Measurements from ENCODE around the gene IDH3A. TPM values are rescaled to one million over a fixed set of nuclear protein-coding genes. Genes with fewer than 3 reads are reported as not detected.
"Not testable (repeated sequence)": the region's sequence is repeated elsewhere in the genome, so short reads cannot be mapped to it uniquely, and the experiment has no call there.

The IDH3A gene
- polyA plus RNA-seq, 4 donors = 85.9 to 97.5 (median 92.8) TPM

GRCh38 chr15:78149805-78150751 is 916 bp downstream of the IDH3A start:
- peaks cover 0 to 2% (median 0%) of the 10 kb centered on the region in 3 donors for H3K36me3 ChIP-seq (ENCODE audit: control insufficient read depth in 3 of 3, insufficient read depth in 2 of 3, low read depth in 1 of 3, low read length in 3 of 3)
- FAIRE-seq = no peak
- WGBS, 3 donors = 4 to 12% (median 5%) methylated on average over 18 to 20 of the region's 20 CpGs
- DNase-seq = peak; percentile 54 to 64
- peaks cover 0 to 20% (median 6%) of the 10 kb centered on the region in 3 donors for H3K4me1 ChIP-seq (ENCODE audit: control insufficient read depth in 3 of 3, insufficient read depth in 2 of 3, low read depth in 1 of 3, low read length in 2 of 3)
- no peaks in the 10 kb centered on the region for H3K27me3 ChIP-seq (ENCODE audit: control insufficient read depth in 3 of 3, insufficient read depth in 3 of 3, low read length in 3 of 3)
- peak overlapping the region; percentile 61 to 98 (median 78) for H3K4me3 ChIP-seq (ENCODE audit: low read depth in 1 of 3, low read length in 3 of 3)
- H3K9me3 ChIP-seq (ENCODE audit: control insufficient read depth in 2 of 2, insufficient read depth in 1 of 2, low read depth in 1 of 2, low read length in 1 of 2) = no peaks in the 10 kb centered on the region
- H3K27ac ChIP-seq (ENCODE audit: low read depth in 1 of 3, low read length in 2 of 3) = peak overlapping the region; percentile 63 to 92 (median 84)

- H3K36me3 ChIP-seq (ENCODE audit: control insufficient read depth in 3 of 3, insufficient read depth in 2 of 3, low read depth in 1 of 3, low read length in 3 of 3); H3K27ac ChIP-seq (ENCODE audit: low read depth in 1 of 3, low read length in 2 of 3); DNase-seq; FAIRE-seq; H3K9me3 ChIP-seq (ENCODE audit: control insufficient read depth in 2 of 2, insufficient read depth in 1 of 2, low read depth in 1 of 2, low read length in 1 of 2); H3K27me3 ChIP-seq (ENCODE audit: control insufficient read depth in 3 of 3, insufficient read depth in 3 of 3, low read length in 3 of 3): not testable (repeated sequence)
- 92 to 95% (median 93%) methylated on average over 8 of the region's 8 CpGs for WGBS, 3 donors
- H3K4me3 ChIP-seq (ENCODE audit: low read depth in 1 of 3, low read length in 3 of 3) = peak overlapping the region in 1 of 3 donors; percentile 98
- peaks cover 3 to 19% (median 6%) of the 10 kb centered on the region in 3 donors for H3K4me1 ChIP-seq (ENCODE audit: control insufficient read depth in 3 of 3, insufficient read depth in 2 of 3, low read depth in 1 of 3, low read length in 2 of 3)
Measured at GRCh38 chr15:78151075-78151474, 1.9 kb downstream of the IDH3A start.

- Histone ChIP-seq H3K27me3 (ENCODE audit: control insufficient read depth in 3 of 3, insufficient read depth in 3 of 3, low read length in 3 of 3) (no peaks in the 10 kb centered on the region), H3K9me3 (ENCODE audit: control insufficient read depth in 2 of 2, insufficient read depth in 1 of 2, low read depth in 1 of 2, low read length in 1 of 2) (no peaks in the 10 kb centered on the region), H3K36me3 (ENCODE audit: control insufficient read depth in 3 of 3, insufficient read depth in 2 of 3, low read depth in 1 of 3, low read length in 3 of 3) (peaks cover 2 to 19% (median 6%) of the 10 kb centered on the region in 3 donors), H3K4me3 (ENCODE audit: low read depth in 1 of 3, low read length in 3 of 3) (no peak overlapping the region), H3K27ac (ENCODE audit: low read depth in 1 of 3, low read length in 2 of 3) (no peak overlapping the region), H3K4me1 (ENCODE audit: control insufficient read depth in 3 of 3, insufficient read depth in 2 of 3, low read depth in 1 of 3, low read length in 2 of 3) (peaks cover 0 to 3% (median 3%) of the 10 kb centered on the region in 3 donors)
- WGBS, 3 donors = 79 to 92% (median 91%) methylated on average over 3 of the region's 3 CpGs
- DNase-seq (no peak), FAIRE-seq (no peak)
Measured at GRCh38 chr15:78154955-78155354, 5.8 kb downstream of the IDH3A start.

GRCh38 chr15:78155355-78155939 is 6.3 kb downstream of the IDH3A start:
- Histone ChIP-seq H3K4me1 (ENCODE audit: control insufficient read depth in 3 of 3, insufficient read depth in 2 of 3, low read depth in 1 of 3, low read length in 2 of 3) (peaks cover 0 to 3% (median 3%) of the 10 kb centered on the region in 3 donors), H3K9me3 (ENCODE audit: control insufficient read depth in 2 of 2, insufficient read depth in 1 of 2, low read depth in 1 of 2, low read length in 1 of 2) (no peaks in the 10 kb centered on the region), H3K27ac (ENCODE audit: low read depth in 1 of 3, low read length in 2 of 3) (no peak overlapping the region), H3K36me3 (ENCODE audit: control insufficient read depth in 3 of 3, insufficient read depth in 2 of 3, low read depth in 1 of 3, low read length in 3 of 3) (peaks cover 2 to 22% (median 7%) of the 10 kb centered on the region in 3 donors), H3K27me3 (ENCODE audit: control insufficient read depth in 3 of 3, insufficient read depth in 3 of 3, low read length in 3 of 3) (no peaks in the 10 kb centered on the region), H3K4me3 (ENCODE audit: low read depth in 1 of 3, low read length in 3 of 3) (no peak overlapping the region)
- no peak for DNase-seq
- no peak for FAIRE-seq
- 89 to 97% (median 94%) methylated on average over 4 of the region's 4 CpGs for WGBS, 3 donors

GRCh38 chr15:78156653-78157052 is 7.5 kb downstream of the IDH3A start:
- H3K27ac ChIP-seq (ENCODE audit: low read depth in 1 of 3, low read length in 2 of 3) = no peak overlapping the region
- no peaks in the 10 kb centered on the region for H3K27me3 ChIP-seq (ENCODE audit: control insufficient read depth in 3 of 3, insufficient read depth in 3 of 3, low read length in 3 of 3)
- peaks cover 0 to 3% (median 0%) of the 10 kb centered on the region in 3 donors for H3K4me1 ChIP-seq (ENCODE audit: control insufficient read depth in 3 of 3, insufficient read depth in 2 of 3, low read depth in 1 of 3, low read length in 2 of 3)
- H3K9me3 ChIP-seq (ENCODE audit: control insufficient read depth in 2 of 2, insufficient read depth in 1 of 2, low read depth in 1 of 2, low read length in 1 of 2) = no peaks in the 10 kb centered on the region
- H3K4me3 ChIP-seq (ENCODE audit: low read depth in 1 of 3, low read length in 3 of 3) = no peak overlapping the region
- 66 to 77% (median 77%) methylated on average over 1 of the region's 1 CpG for WGBS, 3 donors
- no peak for DNase-seq
- FAIRE-seq = no peak
- peaks cover 7 to 28% (median 15%) of the 10 kb centered on the region in 3 donors for H3K36me3 ChIP-seq (ENCODE audit: control insufficient read depth in 3 of 3, insufficient read depth in 2 of 3, low read depth in 1 of 3, low read length in 3 of 3)

- 35 to 50% (median 46%) methylated on average over 2 of the region's 2 CpGs for WGBS, 3 donors
- Histone ChIP-seq H3K27ac (ENCODE audit: low read depth in 1 of 3, low read length in 2 of 3) (no peak overlapping the region), H3K9me3 (ENCODE audit: control insufficient read depth in 2 of 2, insufficient read depth in 1 of 2, low read depth in 1 of 2, low read length in 1 of 2) (no peaks in the 10 kb centered on the region), H3K4me3 (ENCODE audit: low read depth in 1 of 3, low read length in 3 of 3) (no peak overlapping the region), H3K4me1 (ENCODE audit: control insufficient read depth in 3 of 3, insufficient read depth in 2 of 3, low read depth in 1 of 3, low read length in 2 of 3) (peaks cover 0 to 3% (median 0%) of the 10 kb centered on the region in 3 donors), H3K27me3 (ENCODE audit: control insufficient read depth in 3 of 3, insufficient read depth in 3 of 3, low read length in 3 of 3) (no peaks in the 10 kb centered on the region), H3K36me3 (ENCODE audit: control insufficient read depth in 3 of 3, insufficient read depth in 2 of 3, low read depth in 1 of 3, low read length in 3 of 3) (peaks cover 10 to 34% (median 18%) of the 10 kb centered on the region in 3 donors)
- DNase-seq = no peak
- FAIRE-seq = no peak
Measured at GRCh38 chr15:78157203-78157602, 8.0 kb downstream of the IDH3A start.

- H3K9me3 ChIP-seq (ENCODE audit: control insufficient read depth in 2 of 2, insufficient read depth in 1 of 2, low read depth in 1 of 2, low read length in 1 of 2) = no peaks in the 10 kb centered on the region
- H3K27ac ChIP-seq (ENCODE audit: low read depth in 1 of 3, low read length in 2 of 3) = no peak overlapping the region
- no peak overlapping the region for H3K4me3 ChIP-seq (ENCODE audit: low read depth in 1 of 3, low read length in 3 of 3)
- DNase-seq (no peak), FAIRE-seq (no peak)
- H3K4me1 ChIP-seq (ENCODE audit: control insufficient read depth in 3 of 3, insufficient read depth in 2 of 3, low read depth in 1 of 3, low read length in 2 of 3) = peaks cover 0 to 3% (median 0%) of the 10 kb centered on the region in 3 donors
- peaks cover 11 to 44% (median 21%) of the 10 kb centered on the region in 3 donors for H3K36me3 ChIP-seq (ENCODE audit: control insufficient read depth in 3 of 3, insufficient read depth in 2 of 3, low read depth in 1 of 3, low read length in 3 of 3)
- WGBS, 3 donors = 93 to 100% (median 98%) methylated on average over 3 of the region's 3 CpGs
- no peaks in the 10 kb centered on the region for H3K27me3 ChIP-seq (ENCODE audit: control insufficient read depth in 3 of 3, insufficient read depth in 3 of 3, low read length in 3 of 3)
Measured at GRCh38 chr15:78159395-78159794, 10.2 kb downstream of the IDH3A start.

- FAIRE-seq (no peak), DNase-seq (no peak)
- 91 to 95% (median 94%) methylated on average over 13 of the region's 13 CpGs for WGBS, 3 donors
- H3K4me3 ChIP-seq (ENCODE audit: low read depth in 1 of 3, low read length in 3 of 3) = no peak overlapping the region
- H3K9me3 ChIP-seq (ENCODE audit: control insufficient read depth in 2 of 2, insufficient read depth in 1 of 2, low read depth in 1 of 2, low read length in 1 of 2) = no peaks in the 10 kb centered on the region
- H3K36me3 ChIP-seq (ENCODE audit: control insufficient read depth in 3 of 3, insufficient read depth in 2 of 3, low read depth in 1 of 3, low read length in 3 of 3) = peaks cover 13 to 63% (median 29%) of the 10 kb centered on the region in 3 donors
- no peaks in the 10 kb centered on the region for H3K4me1 ChIP-seq (ENCODE audit: control insufficient read depth in 3 of 3, insufficient read depth in 2 of 3, low read depth in 1 of 3, low read length in 2 of 3)
- H3K27me3 ChIP-seq (ENCODE audit: control insufficient read depth in 3 of 3, insufficient read depth in 3 of 3, low read length in 3 of 3) = no peaks in the 10 kb centered on the region
- H3K27ac ChIP-seq (ENCODE audit: low read depth in 1 of 3, low read length in 2 of 3) = no peak overlapping the region
Measured at GRCh38 chr15:78162038-78162437, 12.9 kb downstream of the IDH3A start.

Data from small intestine (tissue), 7 donors.